ENCODE data around the gene THOC6.
"Not testable (repeated sequence)": the region's sequence is repeated elsewhere in the genome, so short reads cannot be mapped to it uniquely, and the experiment has no call there.

THOC6 gene

DNA sequence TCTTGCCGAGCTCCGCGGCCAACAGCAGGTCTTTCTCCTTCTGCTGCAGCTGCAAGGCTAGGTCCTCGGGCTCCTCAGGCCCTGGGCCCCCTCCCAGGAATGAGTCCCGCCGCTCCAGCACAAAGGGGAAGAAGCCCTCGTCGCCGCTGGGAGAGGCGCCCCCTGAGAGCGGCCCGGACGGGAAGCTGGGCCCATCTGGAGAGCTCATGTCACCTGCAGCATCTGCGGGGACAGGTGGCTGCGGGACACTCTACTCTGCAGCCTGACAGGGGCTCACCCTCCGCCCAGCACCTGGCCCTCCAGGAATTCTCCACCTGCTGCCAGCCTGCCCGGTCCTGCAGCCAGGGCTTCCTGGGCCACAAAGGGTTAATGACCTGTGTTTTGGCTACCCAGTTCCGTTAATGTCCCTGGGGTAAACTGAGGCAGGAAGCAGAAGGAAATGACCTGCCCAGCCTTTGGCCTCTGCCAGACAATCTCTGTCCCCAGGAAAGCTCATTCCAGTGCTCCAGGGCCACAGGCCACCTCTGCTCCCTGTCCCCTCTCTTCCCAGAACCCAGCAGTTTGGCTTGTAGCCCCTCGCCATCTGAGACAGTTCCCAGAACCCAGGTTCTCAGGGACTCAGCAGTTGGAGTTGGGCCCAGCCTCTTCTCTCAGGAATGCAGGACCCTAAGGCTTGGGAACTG lies 11.6 kb downstream of the THOC6 start:
- DNase-seq = no peak

DNA sequence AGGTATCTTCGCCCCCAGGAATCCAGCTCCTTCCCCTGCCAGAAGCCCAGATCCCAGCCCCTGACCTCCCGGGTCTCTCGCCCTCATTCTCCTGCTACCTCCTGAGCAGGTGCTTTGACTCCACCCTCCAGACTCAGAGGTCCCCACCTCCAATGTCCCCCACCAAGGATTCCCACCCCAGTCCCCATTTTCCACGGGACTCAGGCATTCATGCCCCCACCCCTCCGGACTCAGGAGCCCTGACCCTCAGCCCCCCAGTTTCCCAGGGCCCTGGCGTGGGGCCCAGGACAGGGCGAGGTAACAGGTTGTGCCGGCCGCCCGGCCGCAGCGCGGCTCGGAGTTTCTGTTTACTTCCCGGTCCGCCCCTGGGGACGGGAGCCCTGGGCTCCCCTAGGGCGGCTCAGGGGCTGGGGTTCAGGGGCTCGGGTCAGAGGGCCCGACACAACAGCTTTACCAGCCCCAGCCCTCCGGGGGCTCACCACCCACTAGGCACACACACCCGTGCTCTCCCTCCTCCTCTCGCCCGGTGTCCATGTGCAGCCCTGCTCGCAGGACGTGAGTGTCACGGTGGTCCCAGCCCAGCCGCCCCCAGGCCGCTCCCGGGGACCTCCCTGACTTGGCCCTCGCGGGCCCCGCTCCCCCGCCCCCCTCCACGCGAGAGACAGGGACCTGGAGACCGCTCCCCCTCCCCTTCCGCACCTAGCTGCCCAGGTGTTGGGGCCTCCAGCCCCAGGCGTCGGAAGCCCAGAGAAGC lies 12.3 kb downstream of the THOC6 start:
- no peak for DNase-seq

DNA sequence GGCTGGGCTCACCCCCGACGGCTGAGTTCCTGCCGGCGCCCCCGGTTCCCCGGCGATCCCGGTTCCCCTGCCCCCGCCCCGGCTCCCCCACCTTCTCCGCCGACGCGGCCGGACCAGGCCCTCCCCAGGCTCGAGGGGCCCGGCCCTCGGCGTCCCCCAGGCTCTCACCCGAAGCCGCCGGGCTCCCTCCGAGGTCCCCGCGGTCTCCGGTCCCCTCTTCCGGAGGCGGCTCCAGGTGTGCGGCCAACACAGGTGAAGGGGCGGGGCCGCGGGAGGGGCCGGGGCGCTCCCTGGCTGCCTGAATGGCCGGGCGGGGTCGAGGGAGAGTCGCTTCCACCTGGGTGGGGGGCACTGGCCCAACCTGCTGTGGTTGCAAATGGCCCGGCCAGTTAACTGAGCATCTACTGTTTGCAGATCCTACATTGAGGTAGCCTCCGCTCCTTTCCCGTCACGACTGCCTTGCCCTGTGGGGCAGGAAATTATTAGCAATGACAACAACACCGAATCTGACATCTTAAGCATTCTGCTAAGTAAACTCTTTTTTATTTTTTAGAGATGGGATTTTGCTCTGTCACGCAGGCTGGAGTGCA lies 13.0 kb downstream of the THOC6 start, which contains the start of gene BICDL2:
BICDL2 (minus strand) TSS at position 219 of the 590 bp plus-strand sequence. CDS start 1,448 bp downstream, outside the sequence.
- DNase-seq = no peak

DNA sequence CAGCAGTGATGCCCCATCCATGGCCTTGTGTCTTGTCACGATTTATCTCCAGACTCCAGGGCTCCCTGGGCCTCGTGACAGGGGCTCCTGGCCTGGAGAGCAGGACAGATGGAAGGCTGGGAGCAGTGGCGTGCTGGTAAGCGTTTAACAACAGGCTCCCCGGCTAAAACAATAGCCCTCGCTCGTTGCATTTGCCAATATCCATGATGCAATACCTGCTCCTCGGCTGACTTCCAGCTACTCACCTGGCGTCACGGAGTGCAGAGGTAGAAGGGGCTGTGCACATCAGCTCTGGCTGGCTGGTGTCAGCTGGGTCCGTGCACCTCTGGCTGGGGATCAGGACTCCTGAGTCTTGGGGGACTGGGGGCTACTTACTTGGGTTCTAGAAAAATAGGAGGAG lies 14.4 kb downstream of the THOC6 start:
- DNase-seq = no peak

DNA sequence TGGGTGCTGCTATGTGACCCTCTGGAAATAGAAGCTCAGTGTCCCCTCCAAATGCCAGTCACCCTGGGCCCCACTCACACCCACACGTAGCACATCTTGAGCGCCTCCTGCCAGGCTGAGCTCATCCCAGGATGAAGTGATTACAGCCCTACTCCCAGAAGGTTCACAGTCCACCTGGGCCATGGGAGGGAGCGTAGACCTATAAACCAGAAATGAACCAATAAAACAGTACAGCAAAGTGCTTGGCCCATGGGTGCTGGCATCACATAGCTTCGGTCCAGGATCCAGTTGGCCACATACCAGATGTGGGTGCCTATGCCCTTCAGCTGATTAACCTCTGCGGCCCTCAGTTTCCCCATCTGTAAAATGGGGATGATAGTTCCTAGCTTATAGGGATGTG lies 15.1 kb downstream of the THOC6 start:
- DNase-seq = no peak

DNA sequence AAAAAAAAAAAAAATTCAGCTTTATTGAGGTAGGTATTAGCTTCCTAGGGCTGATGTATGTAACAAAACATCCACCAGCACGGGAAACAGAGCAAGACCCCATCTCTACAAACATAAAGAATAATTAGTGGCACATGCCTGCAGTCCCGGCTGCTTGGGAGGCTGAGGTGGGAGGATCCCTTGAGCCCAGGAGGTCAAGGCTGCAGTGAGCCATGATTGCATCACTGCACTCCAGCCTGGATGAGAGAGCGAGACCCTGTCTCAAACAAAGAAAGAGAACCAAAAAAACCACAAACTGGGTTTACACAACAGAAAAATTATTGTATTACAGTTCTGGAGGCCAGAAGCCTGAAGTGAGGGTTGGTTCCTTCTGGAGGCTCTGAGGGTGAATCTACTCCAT lies 18.5 kb downstream of the THOC6 start:
- no peak for DNase-seq

DNA sequence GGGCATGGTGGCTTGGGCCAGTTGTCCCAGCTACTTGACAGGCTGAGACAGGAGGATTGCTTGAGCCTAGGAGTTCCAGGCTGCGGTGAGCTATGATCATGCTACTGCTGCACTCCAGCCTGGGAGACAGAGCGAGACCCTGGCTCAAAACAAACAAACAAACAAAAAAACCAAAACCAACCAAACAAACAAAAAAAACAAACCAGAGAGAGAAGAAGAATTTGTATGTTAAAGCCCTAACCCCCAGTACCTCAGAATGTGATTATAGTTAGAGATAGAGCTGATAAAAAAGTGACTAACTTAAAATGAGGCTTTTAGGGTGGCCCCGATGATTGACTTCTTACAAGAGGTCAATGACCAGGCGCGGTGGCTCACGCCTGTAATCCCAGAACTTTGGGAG lies 20.9 kb downstream of the THOC6 start:
- no peak for DNase-seq

DNA sequence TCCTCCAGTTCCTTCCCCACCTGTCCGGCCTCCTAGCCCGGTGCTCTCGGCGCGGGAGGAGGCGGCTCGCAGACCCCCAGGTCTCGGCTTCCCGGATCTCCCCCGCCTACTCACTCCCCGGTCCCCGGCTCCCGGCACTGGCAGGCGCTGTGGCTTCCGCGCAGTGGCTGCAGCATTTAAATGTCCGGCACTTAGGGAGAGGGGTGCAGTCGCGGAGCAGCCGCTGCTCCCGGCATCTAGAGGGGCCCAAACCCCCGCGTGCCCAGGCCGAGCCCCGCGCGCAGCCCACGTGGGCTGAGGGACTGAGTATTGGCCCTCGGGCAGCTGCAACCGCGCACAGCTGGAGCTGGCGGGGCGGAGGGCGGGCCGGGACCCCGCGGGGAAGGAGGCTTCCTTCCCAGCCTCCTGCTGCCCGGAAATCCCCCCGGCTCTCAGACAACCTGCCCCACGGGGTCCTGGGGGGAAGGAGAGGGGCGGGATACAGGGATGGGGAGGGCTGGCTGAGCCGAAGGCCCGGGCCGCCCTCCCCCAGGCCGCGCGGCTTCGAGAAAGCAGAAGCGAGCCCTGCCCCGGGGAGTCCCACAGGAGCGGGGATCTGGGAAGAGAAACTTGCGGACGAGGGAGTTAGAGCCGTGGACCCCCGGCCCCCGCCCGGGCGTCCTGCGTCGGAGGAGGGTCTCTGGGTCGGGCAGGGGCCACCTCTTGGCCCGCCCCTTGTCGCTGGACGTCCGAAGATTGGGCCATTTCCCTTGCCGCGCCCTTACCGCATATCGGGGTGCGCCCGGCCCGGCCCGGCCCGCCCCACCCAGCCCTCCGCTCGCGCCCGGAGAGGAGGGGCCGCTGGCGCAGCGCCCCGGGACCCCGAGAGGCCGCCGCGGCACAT lies 22.2 kb downstream of the THOC6 start, which contains the start of gene MMP25:
MMP25 (plus strand) TSS at position 804 of the 883 bp plus-strand sequence. CDS start 357 bp downstream, outside the sequence.
- DNase-seq = no peak

DNA sequence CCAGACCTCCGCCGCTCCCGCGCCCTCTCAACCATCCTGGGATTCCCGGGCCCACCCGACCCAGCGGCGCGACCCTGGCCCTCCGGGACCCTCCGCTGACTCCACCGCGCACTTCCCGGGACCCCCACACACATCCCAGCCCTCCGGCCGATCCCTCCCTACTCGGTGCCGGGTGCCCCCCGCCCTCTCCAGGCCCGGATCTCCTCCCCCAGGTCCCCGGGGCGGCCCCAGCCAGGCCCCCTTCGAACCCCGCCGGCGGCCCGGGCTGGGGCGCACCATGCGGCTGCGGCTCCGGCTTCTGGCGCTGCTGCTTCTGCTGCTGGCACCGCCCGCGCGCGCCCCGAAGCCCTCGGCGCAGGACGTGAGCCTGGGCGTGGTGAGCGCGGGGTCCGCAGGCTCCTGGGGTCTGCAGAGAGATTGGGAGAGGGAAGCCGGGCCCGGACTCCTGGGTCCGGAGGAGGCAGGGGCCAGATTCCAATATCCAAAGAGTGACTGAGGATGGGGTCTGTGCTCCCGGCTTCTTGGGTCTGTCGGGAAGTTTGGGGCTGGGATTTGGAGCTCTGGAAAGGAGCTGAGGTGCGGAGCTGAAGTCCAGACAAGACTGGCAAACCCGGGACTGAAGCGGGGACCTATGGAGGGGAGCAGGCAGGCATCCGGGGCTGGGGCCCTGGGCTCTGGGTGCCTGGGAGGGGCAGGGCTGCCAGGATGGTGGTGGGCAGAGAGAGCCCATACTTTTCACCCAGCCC lies 23.0 kb downstream of the THOC6 start:
- no peak for DNase-seq

DNA sequence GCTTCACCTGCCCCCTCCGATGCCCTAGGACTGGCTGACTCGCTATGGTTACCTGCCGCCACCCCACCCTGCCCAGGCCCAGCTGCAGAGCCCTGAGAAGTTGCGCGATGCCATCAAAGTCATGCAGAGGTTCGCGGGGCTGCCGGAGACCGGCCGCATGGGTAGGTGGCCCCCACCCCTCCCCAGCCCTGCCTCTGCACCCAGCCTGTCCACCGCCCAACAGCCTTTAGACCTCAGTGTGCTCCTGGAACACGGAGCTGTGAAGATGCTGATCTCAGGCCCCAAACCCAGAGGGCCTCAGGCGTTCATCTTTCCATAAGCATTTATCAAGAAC lies 23.5 kb downstream of the THOC6 start:
- no peak for DNase-seq

DNA sequence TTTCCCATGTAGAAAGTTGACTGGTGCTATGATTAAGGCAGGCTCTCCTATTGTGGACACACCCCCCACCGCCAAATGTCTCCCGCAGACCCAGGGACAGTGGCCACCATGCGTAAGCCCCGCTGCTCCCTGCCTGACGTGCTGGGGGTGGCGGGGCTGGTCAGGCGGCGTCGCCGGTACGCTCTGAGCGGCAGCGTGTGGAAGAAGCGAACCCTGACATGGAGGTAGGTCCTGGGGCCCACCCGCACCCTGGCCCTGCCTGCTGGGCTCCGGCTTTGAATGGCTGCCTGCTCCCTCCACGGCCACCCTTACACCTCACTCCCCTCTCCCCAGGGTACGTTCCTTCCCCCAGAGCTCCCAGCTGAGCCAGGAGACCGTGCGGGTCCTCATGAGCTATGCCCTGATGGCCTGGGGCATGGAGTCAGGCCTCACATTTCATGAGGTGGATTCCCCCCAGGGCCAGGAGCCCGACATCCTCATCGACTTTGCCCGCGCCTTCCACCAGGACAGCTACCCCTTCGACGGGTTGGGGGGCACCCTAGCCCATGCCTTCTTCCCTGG lies 26.2 kb downstream of the THOC6 start:
- no peak for DNase-seq

DNA sequence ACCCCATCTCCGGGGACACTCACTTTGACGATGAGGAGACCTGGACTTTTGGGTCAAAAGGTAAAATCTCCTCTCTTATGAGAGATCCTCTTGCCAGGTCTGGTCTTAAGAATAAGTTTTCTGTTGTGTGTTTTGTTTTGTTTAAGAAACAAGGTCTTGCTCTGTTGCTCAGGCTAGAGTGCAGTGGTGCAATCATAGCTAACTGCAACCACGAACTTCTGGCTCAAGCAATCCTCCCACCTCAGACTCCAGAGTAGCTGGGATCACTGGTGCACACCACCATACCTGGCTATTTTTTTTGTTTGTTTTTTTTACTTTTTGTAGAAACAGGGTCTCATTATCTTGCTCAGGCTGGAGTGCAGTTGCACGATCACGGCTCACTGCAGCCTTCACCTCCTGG lies 26.7 kb downstream of the THOC6 start:
- no peak for DNase-seq

DNA sequence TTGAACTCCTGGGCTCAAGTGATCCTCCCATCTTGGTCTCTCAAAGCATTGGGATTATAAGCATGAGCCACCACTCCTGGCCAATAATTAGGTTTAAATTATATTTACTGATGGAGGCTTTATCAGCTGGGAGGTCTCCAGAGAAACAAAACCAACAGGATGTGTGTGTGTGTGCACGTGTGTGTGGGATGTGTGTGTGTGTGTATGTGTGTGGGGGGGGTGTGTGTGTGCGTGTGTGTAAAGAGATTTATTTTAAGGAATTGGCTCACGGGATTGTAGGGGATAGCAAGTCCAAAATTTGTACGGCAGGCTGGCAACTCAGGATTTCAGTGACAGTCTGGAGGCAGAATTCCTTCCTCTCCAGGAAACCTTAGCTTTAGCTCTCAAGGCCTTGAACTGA lies 27.2 kb downstream of the THOC6 start:
- DNase-seq = no peak

DNA sequence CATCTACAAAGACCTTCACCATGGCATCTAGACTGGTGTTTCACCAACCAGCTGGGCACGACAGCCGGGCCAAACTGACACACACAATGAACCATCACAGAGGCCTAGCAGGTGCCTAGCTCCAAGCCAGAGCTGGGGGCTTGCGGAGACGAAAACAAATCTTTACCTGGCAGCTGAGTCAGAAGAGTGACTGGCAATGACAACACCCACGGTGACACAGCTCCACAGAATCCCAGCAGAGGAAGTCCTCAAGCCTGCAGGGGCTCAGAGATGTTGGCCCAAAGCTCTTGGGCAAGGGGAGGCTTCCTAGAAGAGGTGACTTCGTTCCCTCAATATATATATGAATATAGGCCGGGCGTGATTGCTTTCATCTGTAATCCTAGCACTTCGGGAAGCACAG lies 27.7 kb downstream of the THOC6 start:
- no peak for DNase-seq

DNA sequence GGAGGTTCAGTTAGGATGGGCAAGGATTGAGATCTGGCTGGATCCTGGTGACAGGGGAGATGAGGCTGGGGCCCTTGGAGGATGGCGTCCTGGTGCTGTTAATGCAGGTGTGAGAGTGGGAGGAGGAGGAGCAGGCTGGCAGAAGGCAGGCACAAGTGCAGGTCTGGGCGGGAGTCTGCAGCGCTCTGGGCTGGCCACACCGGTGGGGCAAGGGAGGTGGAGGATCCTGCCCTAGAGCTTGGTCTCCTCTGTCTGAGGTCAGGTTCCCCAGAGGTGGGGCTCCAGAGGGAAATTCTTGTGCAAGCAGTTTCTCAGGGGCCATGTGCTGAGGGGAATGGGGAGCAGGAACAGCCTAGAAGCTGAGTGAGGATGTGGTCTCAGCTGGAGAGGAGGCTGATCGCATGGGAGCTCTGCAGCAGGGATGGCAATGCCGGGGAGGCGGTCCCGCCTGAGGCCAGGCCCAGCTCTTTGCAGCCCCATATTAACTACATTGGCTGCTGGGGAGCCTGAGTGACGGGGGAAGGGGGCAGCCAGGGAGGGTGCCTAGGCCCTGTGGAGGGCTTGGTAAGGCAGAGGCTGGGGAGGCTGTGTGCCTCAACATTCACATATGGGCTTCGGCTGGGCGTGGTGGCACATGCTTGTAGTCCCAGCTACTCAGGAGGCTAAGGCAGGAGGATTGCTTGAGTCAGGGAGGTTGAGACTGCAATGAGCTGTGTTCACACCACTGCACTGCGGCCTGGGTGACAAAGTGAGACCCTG lies 28.9 kb downstream of the THOC6 start:
- DNase-seq = not testable (repeated sequence)

DNA sequence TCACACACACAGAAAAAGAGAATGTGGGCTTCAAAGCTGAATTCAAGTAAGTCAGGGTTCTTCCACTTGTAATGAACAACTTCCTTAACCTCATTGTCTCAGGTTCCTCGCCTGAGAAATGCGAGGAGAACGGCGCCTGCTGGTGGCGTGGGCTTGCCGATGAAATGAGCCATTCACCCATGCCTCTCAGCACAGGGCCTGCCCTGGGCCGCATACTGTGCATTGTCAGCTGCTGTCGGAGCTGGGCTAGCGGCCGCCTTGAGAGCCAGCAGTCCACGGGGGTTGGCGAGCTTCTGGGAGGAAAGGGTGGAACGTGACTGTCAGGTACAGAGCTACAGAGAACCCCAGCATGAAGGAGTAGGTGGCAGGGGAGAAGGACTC lies 29.5 kb downstream of the THOC6 start:
- DNase-seq = not testable (repeated sequence)

DNA sequence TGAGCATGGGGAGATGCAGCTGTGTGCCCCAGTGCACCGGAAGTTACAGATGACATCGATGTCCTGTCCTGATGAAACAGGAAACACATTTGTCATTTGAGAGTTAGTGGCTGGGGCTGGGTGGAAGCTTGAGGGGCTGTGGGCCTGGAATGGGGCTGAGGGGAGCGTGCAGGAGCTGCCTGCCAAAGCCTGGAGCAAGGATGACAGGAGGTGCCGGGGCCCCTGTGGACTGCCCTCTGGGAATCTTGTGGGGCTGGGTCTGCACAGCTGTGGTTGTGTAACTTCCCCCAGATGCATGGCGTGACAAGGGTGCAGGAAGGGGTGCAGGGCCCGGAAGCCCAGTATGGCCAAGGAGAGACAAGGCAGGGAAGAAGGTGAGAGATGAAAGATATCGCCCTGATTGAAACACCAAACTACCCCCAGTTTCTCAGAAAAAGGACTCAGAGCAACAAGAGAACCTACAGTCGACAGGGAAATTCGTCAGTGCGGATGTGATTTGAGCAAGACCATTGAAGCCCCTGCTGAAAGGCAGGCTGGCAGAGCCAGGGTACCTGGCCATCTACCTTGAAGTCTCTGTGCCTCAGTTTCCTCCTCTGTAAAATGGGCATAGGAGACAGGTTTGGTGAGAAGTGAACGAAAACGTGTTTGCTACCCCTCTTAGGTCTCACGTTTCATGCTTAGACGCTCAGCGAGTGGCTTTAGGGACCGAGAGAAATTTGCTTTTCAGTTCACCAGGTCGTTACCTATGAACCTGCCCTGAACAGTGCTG lies 31.3 kb downstream of the THOC6 start:
- no peak for DNase-seq

DNA sequence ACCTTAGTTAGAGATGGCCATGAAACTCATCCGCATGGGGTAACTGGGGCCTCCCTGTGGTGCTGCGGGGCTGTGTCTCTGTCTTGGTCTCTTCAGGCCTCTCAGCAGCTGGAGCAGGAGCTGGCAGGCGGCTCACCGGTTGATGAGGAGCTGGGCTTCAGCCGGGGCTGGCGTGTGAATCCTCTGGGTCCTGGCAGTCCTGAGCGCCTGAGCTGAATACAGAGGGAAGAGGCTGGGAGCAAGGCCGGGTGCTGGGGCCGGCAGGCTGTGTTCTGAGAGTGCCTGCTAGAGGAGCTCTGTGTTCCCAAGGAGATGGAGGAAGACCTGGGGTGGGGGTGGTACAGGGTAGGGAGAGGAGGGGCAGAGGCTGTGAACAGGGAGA lies 31.9 kb downstream of the THOC6 start:
- DNase-seq = not testable (repeated sequence)

DNA sequence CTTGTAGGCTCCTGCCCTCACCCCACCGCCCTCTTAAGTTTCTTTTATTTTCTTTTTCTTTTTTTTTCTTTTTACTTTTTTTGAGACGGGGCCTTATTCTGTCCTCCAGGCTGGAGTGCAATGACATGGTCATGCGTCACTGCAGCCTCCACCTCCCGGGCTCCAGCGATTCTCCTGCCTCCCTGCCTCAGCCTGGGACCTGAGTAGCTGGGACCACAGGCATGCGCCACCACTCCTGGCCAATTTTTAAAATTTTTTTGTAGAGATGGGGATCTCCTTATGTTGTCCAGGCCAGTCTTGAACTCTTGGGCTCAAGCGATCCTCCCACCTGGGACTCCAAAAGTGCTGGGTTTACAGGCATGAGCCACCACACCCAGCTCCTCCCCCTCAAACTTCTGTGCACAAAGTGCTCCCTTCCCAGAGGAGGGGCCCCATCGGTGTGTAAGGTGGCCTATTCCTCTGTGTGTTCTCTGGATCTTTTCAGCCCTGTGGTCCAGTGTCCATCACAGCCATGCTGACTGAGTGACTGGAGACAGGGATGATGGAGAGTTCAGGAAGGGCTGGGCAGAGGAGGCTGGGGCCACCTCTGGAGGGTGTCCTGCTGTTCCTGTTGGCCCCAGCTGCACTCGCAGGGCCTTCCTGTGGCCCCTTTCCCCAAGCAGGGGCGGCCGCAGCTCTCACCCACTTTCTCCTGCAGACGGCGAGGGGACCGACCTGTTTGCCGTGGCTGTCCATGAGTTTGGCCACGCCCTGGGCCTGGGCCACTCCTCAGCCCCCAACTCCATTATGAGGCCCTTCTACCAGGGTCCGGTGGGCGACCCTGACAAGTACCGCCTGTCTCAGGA lies 32.7 kb downstream of the THOC6 start:
- no peak for DNase-seq

Data from femur (tissue), 1 donor.